ENCODE results near the gene CROT.

CROT gene

DNA sequence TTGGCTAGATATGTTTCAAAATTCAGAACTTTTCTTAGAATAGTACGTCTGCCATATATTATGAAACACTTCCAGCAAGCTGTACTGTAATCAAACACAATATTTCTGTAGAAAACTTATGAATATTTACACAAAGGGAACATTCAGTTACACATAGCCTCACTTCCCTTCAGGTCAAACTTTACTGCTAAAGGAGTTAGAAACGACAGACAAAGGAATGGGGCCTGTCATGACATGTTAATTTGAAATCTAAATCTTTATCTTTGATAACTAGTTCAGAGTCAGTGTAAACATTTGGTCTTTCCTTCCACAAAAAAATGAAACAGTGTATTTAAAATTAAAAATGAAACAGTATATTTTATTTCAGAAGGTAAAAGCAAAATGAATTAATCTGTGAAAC is 1.0 kb upstream of the CROT start:
- DNase-seq: no peak

DNA sequence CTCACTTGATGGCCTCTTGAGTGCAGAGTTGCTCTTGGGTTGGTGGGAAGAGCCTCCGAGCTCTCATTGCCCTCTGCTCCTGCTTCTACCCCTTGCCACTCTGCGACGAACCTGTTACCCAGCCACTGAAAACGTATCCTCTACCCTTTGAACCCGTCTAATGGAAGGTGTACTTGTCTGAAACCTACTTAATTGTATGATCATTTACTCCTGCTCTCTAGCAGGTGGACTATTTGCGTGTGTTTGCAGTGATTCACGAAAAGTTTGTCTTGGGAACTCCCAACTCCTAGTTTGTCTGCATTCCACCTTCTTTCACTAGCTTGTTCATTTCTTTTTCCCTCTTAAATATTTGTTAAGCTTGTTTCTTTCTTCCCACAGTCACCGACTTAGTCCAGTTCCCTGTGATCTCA is 503 bp downstream of the CROT start:
- DNase-seq: no peak

DNA sequence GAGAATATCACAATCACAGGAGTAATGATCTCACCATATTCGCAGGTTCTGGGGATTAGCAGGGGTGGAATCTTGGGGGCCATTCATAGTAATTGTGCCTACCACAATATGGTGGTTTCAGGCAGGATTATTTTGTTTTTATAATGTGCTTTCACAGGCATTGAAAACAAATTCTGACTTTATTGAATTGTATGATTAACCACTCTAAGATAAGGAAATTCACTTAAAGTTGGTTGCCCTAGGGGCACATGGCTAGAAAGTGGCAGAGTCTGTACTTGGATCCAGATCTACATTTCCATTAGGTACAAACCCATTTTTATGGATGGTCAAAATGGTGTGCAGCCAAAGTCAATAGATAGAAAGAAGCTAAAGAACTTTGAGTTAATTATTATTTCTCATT is 1.7 kb downstream of the CROT start:
- no peak for DNase-seq

DNA sequence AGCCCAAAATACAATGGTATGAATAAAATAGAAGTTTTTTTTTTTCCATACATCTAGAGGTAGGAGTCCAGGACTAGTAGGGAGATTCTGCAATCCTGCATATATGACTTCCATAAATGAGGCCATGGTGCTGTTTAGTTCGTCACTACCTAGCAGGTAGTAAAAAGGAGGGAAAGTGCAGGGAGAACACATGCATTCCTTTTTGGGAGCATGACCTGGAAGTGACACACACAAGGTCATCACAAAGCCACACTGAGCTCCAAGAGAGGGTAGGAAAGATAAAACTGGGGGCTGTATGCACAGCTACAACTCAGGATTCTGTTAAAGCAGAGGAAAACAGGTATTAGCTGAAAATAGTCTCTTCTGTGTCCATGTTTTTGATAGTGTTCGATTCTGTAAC is 2.2 kb downstream of the CROT start:
- DNase-seq: no peak

DNA sequence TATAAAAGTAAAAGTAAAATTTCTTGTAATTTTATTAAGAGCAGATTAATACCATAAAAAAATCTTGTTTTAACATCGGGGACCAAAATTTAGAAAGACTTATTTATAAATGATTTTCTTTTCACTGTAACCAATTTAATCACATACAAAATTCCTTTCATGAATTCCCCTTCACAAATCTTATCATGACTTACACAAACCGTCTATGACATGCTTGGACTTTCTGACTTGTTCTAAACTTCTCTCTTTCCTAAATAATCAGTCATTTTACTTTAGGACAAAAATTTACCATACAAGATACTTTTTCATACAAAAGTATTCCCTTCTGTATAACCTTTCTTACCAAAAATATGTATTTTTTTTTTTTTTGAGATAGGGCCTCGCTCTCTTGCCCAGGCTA is 9.3 kb downstream of the CROT start:
- DNase-seq: no peak

DNA sequence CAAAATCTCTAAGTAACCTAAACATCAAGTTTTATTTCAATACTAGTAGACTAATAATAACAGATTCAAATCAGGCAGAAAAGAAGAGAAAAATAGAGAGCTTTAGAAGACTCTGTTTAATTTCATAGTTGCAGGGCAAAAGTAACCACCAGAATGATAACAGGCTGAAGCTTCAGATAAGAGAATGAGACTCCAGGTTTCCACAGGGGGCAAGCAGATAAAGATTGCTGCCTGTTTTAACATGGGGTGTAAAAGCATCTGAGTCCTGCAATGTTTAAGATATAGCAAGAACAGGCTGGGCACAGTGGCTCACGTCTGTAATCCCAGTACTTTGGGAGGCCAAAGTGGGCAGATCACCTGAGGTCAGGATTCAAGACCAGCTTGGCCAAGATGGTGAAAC is 11.0 kb downstream of the CROT start:
- DNase-seq: no peak

DNA sequence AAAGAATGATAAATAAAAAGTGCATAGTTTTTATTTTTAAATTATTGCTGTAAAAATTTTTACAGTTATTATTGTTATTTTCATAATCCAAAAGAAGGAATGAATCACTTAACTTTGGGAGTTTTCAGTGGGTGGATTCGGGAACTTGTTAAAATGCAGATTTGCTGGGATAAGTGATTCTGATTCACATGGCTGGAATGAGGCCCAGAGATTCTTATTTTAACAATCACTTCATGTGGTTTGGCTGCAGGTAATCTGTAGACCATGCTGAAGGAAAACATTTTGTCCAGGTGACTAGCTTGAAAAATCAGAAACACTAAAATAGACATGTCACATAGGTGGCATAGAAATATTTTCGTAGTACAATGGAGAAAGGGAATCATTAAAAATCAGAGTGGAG is 13.9 kb downstream of the CROT start:
- peak; percentile 42 for DNase-seq

DNA sequence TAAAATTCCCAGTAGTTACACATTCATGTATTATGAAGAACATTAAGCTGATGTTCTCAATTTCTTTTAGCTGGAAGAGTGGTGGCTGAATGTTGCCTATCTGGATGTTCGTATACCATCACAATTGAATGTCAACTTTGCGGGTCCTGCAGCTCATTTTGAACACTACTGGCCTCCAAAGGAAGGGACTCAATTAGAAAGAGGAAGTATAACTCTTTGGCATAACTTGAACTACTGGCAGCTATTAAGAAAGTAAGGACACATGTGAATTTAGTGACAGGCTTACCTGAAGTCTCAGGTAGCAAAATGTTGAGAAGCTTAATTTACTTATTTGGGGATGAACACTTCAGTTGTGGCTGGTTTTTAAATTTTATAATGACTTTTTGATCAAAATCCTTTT is 15.9 kb downstream of the CROT start:
- no peak for DNase-seq

DNA sequence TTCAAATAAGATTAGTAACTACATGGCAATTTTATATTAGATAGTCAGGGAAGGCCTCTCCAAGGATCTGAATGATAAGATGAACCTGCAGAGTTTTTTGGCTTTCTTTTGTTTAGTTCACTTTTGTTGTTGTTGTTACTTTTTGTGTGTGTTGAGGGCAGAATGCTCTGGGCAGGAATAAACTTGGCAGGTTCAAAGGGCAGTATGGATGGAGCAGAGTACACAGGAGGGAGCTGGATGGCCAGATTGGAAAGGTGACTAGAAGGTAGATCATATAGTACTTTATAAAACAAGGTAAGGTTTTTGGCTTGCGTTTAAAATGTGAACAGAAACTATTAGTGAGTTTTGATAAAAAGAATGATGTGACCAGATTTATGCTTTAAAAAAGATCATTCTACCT is 17.9 kb downstream of the CROT start:
- no peak for DNase-seq

DNA sequence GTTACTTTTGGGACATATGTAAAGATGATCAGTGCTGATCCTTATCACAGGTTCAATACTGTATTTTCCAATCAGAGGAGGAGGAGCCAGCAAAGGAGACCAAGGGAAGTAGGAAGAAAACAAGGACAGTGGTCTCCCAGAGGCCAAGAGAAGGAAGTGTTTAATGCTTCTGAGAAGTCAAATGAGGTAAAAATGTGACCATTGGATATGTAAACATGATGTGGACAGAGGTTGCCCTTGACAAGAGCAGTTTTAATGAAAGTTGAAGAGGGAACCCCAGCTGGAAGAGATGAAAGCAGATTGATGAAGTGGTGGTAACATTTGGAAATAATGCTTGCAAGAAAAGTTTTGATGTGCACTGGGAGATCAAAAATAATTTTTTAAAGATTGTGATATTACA is 18.8 kb downstream of the CROT start:
- no peak for DNase-seq

DNA sequence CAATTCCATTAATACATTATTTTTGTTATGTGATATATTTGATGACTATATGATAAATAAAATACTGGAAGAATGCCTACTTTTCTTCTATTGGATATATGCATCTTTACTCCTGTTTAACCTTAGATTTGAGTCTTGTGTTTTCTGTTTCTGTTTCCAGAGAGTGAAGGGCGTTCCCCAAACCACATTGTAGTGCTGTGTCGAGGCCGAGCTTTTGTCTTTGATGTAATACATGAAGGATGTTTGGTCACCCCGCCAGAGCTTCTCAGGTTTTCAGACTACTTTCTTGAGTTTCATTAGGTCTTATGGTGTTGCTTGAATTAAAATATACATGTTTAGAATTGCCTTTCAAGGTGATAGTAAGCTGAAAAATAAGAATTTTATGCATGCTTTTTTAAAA is 23.8 kb downstream of the CROT start:
- no peak for DNase-seq

DNA sequence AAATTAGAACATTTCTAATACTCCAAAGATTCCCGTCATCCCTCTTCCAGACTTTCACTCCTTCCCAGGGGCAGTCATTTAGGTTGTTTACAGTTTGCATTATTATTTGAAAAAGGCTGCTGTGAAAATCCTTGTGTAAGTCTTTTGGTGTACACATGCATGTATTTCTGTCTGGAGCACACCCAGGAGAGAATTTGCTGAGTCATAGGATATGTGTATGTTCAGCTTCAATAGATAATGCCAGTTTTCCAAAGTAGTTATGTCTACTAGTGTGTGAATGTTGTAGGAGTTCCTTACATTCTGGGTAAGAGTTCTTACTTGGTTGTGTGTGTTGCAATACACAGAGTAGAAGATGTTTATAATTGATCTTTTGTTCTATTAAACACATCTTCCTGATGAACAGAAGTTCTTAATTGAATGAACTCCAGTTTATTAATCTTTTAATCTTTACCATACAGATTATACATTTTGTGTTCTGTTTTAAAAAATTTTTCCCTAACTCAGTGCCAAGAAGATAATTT is 25.3 kb downstream of the CROT start:
- DNase-seq: peak; percentile 12

DNA sequence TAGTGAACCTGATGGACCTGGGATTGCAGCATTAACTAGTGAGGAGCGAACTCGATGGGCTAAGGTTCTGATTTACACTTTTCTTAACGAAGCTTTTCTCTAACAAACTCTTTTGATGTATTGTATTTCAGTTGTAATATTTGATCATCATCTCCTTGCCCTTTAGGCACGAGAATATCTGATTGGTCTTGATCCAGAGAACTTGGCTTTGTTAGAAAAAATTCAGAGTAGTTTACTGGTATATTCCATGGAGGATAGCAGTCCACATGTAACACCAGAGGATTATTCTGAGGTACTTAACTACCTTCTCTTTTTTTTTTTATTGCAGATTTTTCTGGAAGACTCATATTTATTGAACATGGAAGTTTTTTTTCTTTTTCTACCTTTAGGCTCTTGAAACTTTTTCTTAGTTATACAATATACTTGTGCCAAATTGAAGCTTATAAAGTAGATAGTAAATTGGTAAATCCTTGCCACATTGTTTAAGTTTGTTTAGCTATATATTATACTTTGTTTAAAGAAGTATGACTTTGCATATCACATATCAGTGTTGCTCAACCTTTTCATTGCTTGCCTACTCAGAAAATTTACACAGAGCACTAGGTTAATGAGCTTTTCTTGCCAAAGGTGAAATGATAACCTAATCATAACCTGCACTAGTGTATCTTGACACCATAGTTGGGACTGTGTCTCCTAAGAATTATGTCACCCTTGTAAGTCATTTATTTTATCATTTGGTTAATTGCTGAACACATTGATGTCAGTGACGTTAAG is 30.4 kb downstream of the CROT start:
- DNase-seq: no peak

DNA sequence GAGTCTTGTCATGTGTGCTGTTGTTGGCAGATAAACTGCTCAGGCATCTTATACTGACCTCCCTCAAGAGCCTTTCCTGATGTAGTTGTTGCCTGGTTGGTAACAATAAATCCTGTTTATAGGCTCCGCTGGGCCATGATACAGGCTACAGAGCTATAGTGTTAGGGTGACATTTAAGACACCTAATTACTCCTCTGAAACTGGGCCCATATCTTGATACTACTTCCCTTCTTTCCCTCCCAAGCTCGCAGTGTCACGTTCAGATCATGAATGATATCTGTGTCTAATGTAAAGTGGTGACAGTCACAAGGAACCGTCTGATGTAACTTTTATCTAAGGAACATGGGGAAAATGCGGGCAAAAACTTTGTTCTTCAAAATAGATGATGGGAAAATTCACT is 35.4 kb downstream of the CROT start:
- DNase-seq: no peak

DNA sequence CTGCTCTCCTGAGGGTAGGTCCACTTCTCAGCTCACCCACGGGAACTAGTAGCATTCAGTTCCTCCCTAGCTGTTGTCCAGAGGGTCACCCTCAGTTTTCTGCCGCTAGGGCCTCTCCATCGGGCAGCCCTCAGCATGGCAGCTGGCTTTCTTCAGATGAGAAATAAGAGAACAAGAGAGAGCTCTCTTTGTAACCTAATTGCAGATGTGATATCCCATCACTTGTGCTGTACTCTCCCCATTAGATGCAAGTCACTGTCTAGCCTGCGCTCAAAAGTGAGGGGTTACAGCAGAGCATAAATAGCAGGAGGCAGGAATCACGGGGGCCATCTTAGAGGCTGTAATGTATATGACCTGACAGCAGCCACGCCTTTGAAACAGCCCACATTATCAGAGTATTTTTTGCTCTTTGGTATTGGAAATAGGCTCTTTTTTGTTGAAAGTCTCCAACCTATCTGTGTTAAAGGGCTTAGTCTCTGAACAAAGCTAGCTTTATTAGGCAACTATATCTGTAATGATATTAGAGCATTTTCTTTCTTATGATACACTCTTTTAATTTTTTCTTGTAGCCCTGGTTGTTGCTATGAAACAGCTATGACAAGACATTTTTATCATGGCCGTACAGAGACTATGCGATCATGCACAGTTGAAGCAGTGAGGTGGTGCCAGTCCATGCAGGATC is 45.7 kb downstream of the CROT start:
- no peak for DNase-seq

DNA sequence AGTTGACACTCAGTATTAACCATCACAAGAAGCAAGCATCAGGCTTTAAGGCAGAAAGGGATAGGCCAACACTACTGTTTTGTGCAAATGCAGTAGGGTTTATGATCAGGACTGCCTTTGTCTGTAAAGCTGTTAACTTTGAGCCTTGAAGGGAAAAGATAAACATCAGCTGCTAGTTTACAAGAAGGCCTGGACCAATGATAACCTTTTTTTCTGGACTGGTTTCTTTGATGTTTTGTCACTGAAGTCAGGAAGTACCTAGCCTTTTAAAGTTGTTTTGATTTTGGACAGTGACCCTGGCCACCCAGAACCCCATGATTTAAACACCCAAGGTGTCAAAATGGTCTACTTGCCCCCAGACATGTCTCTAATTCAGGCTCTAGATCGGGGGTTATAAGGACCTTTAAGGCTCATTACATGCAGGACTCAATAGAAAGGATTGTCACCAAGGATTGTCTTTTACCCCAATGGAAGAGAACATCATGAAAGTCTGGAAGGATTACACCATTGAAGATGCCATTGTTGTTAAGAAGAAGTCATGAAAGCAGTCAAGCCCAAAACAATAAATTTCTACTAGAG is 50.1 kb downstream of the CROT start:
- DNase-seq: no peak

DNA sequence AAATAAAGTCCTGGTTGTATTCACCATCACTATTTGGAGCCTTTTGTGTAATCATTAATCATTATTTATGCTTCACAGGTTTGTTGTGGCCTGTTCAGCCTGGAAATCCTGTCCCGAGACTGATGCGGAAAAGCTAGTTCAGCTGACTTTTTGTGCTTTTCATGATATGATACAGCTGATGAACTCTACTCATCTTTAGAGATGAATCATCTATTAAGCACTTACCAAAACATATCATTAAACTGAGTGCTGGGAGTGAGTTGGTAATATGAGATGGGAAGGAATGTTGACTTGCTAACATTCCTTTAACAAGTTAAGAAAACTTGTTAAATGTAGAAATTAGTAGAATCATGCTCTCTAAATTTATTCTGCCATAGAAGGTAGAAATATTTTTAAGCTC is 53.0 kb downstream of the CROT start:
- peak; percentile 17 for DNase-seq

DNA sequence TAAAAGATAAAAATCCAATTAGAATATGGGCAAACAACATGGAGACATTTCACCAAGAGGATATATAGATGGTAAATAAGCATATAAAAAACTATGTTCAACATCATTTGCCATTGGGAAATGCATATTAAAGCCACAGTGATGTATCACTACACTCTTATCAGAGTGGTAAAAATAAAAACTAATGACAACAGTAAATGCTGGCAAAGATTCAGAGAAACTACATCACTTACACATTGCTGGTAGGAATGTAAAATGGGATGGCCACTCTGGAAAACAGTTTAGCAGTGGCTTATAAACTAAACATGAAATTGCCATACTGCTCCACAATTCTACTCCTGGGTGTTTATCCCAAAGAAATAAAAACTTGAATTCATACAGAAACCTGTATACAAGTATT is 59.2 kb downstream of the CROT start:
- no peak for DNase-seq

DNA sequence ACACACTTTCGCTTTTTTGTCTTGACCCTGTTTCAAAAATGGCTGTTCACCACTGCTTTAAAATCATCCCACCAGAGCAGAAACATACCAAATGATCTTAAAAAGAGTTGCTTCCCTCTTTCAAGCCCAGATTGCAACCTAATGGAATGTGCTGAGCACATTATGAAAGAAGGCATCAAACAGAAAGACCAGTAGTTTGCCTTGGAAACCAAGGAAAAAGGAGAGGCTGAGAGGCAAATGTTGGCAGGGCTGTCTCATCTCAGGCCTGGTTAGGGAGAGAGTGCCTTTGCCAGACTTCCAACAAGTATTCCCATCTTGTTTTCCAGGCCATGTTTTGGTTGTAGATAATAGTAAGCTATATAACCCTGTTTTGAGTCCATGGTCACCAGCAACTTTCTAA is 65.7 kb downstream of the CROT start:
- DNase-seq: no peak

DNA sequence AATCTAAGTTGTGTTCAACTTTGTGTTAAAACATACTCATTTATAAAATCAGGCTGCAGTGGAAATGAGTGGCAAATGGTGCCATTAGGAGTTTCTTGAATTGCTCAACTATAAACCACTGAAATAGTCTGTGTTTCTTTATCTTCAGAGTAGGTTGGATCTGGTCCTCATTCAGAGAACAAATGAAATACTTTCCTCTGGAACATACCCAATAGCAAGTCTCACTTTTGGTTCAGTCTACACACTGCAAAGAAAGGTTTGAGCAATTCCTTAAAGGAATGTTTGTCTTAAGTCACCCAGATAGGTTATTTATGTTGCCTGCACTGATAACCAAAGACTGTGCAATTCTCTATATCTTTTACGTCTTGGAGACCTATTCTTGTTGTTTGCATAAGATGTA is 67.6 kb downstream of the CROT start:
- peak; percentile 49 for DNase-seq

DNA sequence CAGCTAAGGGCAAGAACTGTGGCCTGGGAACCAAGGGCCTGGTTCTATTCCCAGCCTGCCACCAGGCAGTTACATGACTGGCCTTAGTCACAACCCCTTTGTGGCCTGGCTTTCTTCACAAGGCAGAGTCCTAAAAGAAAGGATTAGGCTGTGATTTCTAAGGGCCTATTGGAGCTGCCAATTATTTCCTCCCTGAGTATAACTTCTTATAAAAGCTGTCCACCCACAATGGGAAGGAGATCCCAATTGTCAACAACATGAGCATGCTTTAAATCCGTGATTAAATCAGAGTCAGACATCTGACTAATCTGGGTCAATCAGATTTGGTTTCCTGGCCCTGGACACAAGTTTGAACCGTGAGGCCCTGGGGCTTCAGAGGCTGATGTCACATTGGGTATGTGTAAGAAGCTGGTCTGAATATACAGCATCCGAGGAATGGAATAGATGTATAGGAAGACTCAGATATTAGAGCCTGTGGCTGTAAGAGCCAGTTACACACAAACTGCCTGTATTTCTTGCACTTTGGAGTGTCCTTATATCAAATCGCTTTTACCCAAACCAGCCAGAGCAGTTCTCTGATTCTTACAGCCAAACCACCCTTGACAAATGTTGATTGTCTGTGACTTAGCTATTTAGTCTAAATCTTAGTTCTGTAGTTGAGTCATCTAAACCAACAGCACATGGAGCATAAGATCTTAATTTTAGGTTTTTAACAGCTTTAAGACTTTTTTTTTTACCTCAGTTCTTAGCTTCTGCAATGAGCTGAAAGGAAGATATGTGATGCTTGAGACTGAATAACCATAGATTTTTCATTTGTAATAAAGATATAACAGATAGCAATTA is 68.7 kb downstream of the CROT start:
- DNase-seq: no peak

DNA sequence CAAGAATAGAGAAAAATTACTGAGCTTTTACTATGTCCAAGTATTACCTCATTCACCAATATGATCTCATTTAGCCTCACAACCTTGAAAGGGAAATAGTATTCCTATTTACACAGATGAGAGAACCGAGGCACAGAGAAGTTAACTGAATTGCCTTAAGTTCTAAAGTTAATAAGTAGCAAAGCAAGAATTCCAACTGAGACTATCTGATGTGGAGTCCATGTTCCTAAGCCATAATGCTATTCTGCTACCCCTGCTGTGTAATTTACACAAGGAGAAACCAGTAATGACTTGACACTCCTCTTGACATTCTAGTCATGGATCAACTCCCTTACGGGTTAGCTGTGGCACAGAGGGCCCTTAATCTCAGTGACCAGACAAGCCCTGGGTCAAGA is 69.3 kb downstream of the CROT start:
- no peak for DNase-seq
